ENCODE data around the gene EML5. TPM values are rescaled to one million over a fixed set of nuclear protein-coding genes. Genes with fewer than 3 reads are reported as not detected.

Gene EML5
- polyA plus RNA-seq, 3 donors, result 2.8 to 3.4 (median 3.1) TPM

DNA sequence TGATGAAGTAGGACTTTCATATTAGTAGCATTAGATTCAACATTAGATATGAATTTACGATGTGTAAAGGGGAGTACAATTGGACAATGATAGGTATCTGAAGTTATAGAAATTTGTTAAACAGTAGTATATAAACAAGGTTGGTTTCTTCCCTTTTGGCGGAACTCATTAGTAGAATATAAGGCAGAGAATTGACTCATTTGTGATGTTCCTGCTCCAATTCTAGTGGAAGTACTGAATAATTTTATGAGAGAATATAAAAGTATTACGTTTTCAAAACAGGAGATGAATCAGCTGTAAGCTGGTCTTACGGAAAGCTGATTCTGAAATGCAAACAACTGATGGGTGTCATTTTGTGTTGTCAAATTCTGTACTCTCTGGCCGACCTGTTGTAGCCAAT is 216.5 kb downstream of the EML5 start:
- no peak for DNase-seq (ENCODE audit: low read depth in 3 of 3, low spot score in 2 of 3)

GRCh38 chr14:88572117-88572516 is 220.6 kb downstream of the EML5 start:
- DNase-seq (ENCODE audit: low read depth in 3 of 3, low spot score in 2 of 3), result no peak

DNA sequence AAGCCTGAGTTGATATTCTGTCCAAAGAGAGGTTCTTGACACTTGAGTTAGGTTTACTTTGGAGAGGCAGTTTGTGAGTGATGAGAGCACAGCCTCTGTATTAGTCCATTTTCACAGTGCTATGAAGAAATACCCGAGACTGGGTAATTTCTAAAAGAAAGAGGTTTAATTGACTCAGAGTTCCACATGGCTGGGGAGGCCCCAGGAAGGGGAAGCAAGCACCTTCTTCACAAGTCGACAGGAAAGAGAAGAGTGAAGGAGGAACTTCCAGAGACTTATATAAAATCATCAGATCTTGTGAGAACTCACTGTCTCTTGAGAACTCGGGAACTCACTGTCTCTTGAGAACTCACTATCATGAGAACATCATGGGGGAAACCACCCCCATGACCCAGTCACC is 224.6 kb downstream of the EML5 start:
- no peak for DNase-seq (ENCODE audit: low read depth in 3 of 3, low spot score in 2 of 3)

DNA sequence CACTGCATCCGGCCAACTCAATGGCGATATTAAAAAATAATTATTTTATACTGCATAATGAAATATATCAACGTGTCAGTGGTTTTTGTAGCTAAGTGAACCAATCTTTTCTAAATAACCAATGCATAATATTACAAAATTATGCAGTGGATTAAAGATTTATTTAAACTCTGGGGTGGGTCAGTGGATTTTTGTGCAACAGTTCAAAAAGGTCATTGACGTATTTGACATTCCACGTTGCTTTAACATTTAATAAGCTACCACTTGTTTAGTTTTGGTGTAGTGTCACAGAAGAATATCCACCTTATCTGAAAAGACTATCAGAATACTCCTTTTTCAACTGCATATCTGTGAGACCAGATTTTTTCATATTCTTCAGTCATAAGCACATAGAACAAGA is 227.3 kb downstream of the EML5 start:
- no peak for DNase-seq (ENCODE audit: low read depth in 3 of 3, low spot score in 2 of 3)

DNA sequence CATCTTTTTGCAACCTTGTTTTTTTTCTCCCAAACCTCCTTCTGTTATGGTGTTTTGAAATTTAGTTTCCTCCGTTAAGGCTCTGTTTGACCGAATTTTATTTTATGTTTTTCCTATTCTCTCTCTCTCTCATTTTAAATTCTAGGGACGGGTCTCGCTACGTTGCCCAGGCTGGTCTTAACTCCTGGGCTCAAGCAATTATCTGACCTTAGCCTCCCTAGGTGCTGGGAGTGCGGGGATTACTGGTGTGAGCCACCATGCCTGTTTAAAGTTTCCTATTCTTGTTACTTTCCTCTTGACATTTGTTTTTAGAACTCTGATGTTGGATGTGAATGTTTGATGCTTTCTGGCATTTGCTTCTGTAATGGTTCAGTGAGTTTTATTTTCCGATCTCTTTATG is 228.9 kb downstream of the EML5 start:
- DNase-seq (ENCODE audit: low read depth in 3 of 3, low spot score in 2 of 3), result no peak

DNA sequence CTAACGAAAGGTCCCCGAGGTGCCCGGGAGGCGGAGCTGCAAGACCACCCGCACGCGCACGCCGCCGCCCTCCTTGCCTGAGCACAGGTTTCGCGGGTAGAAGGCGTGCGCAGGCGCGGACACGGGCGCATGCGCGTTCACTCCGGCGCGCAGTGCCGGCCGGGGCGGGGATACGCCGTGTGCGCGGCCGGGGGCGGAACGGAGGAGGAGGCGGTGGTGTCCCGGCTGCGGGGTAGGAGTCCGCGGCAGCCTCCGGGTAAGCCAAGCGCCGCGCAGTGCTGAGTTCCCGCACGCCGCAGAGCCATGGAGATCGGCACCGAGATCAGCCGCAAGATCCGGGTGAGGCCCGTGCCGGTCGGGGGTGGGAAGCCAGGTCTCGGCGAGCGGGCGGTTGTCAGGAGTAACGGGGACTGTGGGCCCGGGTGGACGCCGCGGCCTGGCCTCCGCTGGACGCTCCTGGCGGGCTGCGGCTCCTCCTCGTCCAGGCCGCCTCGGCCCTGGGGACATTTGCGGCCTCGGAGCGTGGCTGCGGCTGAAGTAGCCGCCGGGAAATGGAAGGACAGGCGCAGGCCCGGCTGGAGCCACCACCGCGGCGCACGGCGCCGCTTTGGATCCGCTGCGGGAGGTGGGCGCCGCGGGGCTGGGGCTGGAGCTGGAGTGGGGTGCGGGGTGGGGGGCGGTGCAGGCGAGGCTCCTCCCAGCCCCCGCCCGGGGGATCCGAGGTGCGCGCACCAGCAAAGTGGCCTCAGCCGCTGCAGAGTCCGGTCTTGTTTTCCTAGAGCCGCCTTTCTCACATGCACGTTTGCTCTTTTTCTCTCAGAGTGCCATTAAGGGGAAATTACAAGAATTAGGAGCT is 229.7 kb downstream of the EML5 start, which contains the start of gene ZC3H14:
TSS of gene ZC3H14 (plus strand) at position 207 of the 856 bp plus-strand sequence. CDS start at position 304, 97 bp downstream.
- peak in 2 of 3 donors; percentile 75 to 80 for DNase-seq (ENCODE audit: low read depth in 3 of 3, low spot score in 2 of 3)

DNA sequence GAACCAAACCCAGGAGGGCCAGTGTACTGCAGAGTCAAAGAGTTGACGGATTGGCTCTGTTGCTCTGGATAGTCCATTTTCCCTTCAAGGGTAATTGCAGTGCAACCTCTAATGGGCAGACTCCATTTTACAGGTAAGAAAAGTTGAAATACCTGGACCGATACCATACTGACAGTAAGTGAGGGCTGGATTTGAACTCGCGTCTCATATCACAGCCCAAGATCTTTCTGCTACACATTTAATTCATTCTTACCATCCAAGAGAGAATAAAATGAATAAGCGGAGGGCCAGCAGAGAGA is 230.3 kb downstream of the EML5 start:
- no peak for DNase-seq (ENCODE audit: low read depth in 3 of 3, low spot score in 2 of 3)

Other genes with a start within 250 kb of the EML5 start
- 10 to 100 TPM; 35.5 to 38.7 (median 35.8) TPM for gene PTPN21, start 237.9 kb downstream of the EML5 start, polyA plus RNA-seq (ENCODE audit: insufficient read length in 3 of 3)
- 100 to 1,000 TPM in 2 of 3 donors, 10 to 100 TPM in 1; 99.4 to 109 (median 108) TPM for gene ZC3H14, start 229.9 kb downstream of the EML5 start, polyA plus RNA-seq (ENCODE audit: insufficient read length in 3 of 3)
- gene TTC8, start 31.7 kb upstream of the EML5 start, polyA plus RNA-seq (ENCODE audit: insufficient read length in 3 of 3), result 10 to 100 TPM; 35.9 to 39.7 (median 36.8) TPM